ENCODE data around the gene ARFGEF3. TPM values are rescaled to one million over a fixed set of nuclear protein-coding genes. Genes with fewer than 3 reads are reported as not detected.
"Not testable (repeated sequence)": the region's sequence is repeated elsewhere in the genome, so short reads cannot be mapped to it uniquely, and the experiment has no call there.

ARFGEF3 gene
- total RNA-seq, 8 experiments from 2014 or later, result 1.3 to 21.2 (median 14.7) TPM

DNA sequence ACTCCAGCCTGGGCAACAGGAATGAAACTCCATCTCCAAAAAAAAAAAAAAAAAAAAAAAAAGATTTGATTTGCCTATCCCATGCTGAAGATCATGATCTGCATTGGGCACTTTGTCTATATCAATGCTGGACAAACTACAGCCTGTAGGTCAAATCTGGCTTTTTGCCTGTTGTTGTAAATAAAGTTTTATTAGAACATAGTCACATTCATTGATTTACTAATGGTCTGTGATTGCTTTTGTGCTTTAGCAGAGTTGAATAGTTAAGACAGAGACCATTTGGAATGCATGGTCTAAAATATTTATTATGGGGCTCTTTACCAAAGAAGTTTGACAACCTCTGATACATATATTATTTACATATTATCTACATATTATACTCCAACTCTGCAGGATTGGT, 42.6 kb downstream of the ARFGEF3 start:
- ATAC-seq (replicated peaks in 6 of 8), result no peak
- H3K27ac ChIP-seq, result no peak overlapping the region
- in situ Hi-C loops (cut with MboI; ENCODE audit: low pct_unique_long_range_greater_than_20kb in 2 of 9, low sequenced_read_pairs in 9 of 9, unreplicated experiment in 9 of 9), result no loop called here

DNA sequence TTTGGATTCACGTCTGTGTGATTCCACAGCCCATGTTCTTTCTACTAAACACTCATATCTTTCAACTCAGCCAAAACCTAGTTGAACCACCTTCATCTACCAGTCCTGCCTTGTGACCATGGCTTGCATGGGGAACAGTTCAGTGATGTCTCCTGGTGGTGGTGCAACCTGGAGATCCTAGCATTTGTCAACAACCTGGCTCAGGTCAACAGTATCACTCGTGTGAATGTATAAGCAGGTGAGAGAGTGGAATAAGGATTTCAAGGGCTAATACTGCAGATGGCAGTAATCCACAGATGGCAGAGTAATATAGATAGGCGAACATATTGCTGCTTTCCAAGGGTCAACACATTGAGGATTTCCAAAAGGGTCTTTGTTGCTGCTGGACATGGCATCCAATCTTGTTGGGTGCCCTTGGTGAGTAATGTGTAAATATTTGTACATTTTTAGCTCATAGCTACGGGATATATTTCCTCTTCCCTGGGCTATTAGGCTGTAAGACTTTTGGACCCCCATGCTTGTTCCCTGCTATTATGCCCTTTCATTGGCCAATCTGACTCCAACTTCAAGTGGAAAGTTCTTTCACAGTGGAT, 43.1 kb downstream of the ARFGEF3 start:
- 30 to 100% (median 75%) methylated on average over 1 to 4 of the region's 4 CpGs; no CpG with 5 or more reads in 2 of the 10 experiments for WGBS, 10 experiments
- in situ Hi-C loops (cut with MboI; ENCODE audit: low pct_unique_long_range_greater_than_20kb in 2 of 9, low sequenced_read_pairs in 9 of 9, unreplicated experiment in 9 of 9), result no loop called here
- Histone ChIP-seq H3K4me1 (replicated peaks in 1 of 2) (peaks cover 0 to 22% of the 10 kb centered on the region in 2 donors), H3K4me3 (no peak overlapping the region), H3K27ac (no peak overlapping the region)
- no peak for ATAC-seq (replicated peaks in 6 of 8)

More for the DNA sequence above, 42.6 kb downstream of the ARFGEF3 start:
- Histone ChIP-seq H3K4me1 (replicated peaks in 1 of 2) (peaks cover 0 to 16% of the 10 kb centered on the region in 2 donors), H3K4me3 (no peak overlapping the region)

DNA sequence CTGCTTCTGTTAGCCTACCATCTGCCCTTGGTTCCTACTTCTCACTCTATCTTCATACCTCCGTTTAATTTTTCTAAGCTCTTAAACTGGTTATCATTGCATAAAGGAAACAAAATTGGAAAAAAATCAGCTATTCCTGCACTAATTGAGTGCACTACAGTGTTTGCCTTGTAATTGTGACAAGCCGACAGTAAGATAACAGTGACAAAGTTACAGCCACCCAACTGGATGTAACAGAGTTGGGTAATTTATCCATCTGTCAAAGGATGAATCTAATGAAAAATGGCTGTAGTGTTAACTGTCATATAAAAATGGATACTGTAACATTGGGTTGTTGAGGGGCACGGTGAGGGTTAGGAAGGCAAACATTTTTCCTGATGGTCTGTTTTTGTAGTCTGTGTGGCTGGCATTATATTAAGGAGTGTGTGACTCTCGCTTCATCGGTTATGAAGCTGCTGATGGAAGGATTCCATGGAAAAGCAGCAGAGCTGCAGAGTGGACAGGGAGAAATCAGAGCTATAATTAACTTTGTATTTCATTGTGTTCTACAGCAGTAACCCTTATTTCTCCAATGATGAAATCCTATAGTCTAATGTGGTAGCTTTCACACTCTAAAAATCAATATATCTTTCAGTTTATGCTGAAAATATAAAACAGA, 43.8 kb downstream of the ARFGEF3 start:
- Histone ChIP-seq H3K4me3 (no peak overlapping the region), H3K4me1 (replicated peaks in 1 of 2) (peaks cover 0 to 24% of the 10 kb centered on the region in 2 donors), H3K27ac (no peak overlapping the region)
- ATAC-seq (replicated peaks in 6 of 8), result no peak
- in situ Hi-C loops (cut with MboI; ENCODE audit: low pct_unique_long_range_greater_than_20kb in 2 of 9, low sequenced_read_pairs in 9 of 9, unreplicated experiment in 9 of 9), result no loop called here
- 11 to 100% (median 75%) methylated on average over 1 to 5 of the region's 5 CpGs for WGBS, 10 experiments

DNA sequence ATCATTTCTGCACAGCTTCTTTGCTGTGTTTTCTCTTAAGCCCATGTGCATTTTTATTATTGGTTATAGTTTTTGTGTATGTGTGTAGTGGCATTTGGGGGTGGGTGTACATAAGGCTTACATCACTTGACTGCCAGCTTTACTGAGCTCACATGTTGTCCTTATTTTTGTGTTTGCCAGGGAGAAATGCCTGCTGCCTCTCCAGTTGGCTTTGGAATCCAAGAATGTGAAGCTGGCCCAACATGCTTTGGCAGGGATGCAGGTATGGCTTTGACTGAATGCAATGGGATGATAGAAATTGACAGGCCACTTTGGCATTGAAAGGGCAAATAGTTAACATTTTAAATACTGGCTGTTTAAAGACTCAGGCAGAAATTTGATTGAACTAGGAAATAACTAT, 45.1 kb downstream of the ARFGEF3 start:
- Histone ChIP-seq H3K4me3 (no peak overlapping the region), H3K4me1 (replicated peaks in 1 of 2) (peaks cover 0 to 24% of the 10 kb centered on the region in 2 donors), H3K27ac (no peak overlapping the region)
- ATAC-seq (replicated peaks in 6 of 8), result no peak
- in situ Hi-C loops (cut with MboI; ENCODE audit: low pct_unique_long_range_greater_than_20kb in 2 of 9, low sequenced_read_pairs in 9 of 9, unreplicated experiment in 9 of 9), result no loop called here

DNA sequence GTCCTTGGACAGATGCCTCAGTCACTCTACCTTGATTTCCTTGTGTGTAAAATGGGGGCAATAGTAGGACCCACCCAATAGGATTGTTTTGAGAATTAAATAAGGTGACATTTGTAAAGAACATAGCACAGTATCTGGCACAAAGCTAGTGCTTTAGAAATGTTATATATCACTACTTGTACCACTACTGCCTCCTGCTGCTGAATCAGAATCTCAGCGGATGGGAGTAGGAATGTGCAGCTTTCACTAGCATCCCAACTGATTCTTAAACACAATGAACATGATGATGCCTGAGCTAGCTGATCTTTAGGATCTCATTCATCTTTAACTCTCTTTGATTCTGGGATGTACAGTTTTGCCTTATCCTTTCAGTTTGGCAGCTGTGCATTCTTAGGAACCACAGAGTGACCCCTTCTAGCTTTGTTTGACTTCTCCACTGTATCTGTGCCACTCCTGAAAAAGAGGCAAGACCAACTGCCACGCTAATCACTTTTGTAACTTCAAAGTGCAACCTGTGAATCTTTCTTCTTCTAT, 49.4 kb downstream of the ARFGEF3 start:
- in situ Hi-C loops (cut with MboI; ENCODE audit: low pct_unique_long_range_greater_than_20kb in 2 of 9, low sequenced_read_pairs in 9 of 9, unreplicated experiment in 9 of 9), result no loop called here
- H3K27ac ChIP-seq, result no peak overlapping the region
- 45 to 93% (median 83%) methylated on average over 1 to 2 of the region's 2 CpGs; no CpG with 5 or more reads in 3 of the 10 experiments for WGBS, 10 experiments

DNA sequence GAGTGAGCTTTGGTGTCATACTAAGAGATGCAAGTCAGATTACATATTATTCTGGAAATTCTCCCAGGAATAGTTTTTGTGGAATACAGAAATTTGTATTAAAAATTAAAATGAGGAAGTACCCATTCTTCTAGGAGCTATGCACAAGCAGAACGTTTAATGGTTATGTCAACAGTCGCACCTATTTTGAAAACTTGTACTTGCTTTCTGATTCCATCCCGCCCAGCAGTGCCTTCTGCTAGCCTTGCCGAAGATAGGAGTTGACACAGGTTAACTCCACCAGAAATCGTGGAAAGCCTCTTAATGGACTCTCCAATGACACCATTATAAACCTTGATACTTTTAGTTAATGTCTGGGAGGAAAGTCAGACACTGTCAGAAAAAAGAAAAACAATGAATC, 49.9 kb downstream of the ARFGEF3 start:
- in situ Hi-C loops (cut with MboI; ENCODE audit: low pct_unique_long_range_greater_than_20kb in 2 of 9, low sequenced_read_pairs in 9 of 9, unreplicated experiment in 9 of 9), result no loop called here
- peaks cover 0 to 31% of the 10 kb centered on the region in 2 donors for H3K4me1 ChIP-seq (replicated peaks in 1 of 2)
- no peak overlapping the region for H3K4me3 ChIP-seq
- no peak for ATAC-seq (replicated peaks in 6 of 8)
- 27 to 96% (median 58%) methylated on average over 1 to 5 of the region's 5 CpGs; no CpG with 5 or more reads in 1 of the 10 experiments for WGBS, 10 experiments
- H3K27ac ChIP-seq, result no peak overlapping the region

More for the DNA sequence above, 49.4 kb downstream of the ARFGEF3 start:
- Histone ChIP-seq H3K4me3 (no peak overlapping the region), H3K4me1 (replicated peaks in 1 of 2) (peaks cover 0 to 33% of the 10 kb centered on the region in 2 donors)
- peak in 1 of 8 experiments; percentile 6 for ATAC-seq (replicated peaks in 6 of 8)

DNA sequence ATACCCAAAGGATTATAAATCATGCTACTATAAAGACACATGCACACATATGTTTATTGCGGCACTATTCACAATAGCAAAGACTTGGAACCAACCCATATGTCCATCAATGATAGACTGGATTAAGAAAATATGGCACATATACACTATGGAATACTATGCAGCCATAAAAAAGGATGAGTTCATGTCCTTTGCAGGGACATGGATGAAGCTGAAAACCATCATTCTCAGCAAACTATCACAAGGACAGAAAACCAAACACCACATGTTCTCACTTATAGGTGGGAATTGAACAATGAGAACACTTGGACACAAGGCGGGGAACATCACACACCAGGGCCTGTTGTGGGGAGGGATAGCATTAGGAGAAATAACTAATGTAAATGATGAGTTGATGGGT, 50.8 kb downstream of the ARFGEF3 start:
- WGBS, 10 experiments, result no CpG with 5 or more reads among the region's 2 CpGs
- in situ Hi-C loops (cut with MboI; ENCODE audit: low pct_unique_long_range_greater_than_20kb in 2 of 9, low sequenced_read_pairs in 9 of 9, unreplicated experiment in 9 of 9), result not testable (repeated sequence)

DNA sequence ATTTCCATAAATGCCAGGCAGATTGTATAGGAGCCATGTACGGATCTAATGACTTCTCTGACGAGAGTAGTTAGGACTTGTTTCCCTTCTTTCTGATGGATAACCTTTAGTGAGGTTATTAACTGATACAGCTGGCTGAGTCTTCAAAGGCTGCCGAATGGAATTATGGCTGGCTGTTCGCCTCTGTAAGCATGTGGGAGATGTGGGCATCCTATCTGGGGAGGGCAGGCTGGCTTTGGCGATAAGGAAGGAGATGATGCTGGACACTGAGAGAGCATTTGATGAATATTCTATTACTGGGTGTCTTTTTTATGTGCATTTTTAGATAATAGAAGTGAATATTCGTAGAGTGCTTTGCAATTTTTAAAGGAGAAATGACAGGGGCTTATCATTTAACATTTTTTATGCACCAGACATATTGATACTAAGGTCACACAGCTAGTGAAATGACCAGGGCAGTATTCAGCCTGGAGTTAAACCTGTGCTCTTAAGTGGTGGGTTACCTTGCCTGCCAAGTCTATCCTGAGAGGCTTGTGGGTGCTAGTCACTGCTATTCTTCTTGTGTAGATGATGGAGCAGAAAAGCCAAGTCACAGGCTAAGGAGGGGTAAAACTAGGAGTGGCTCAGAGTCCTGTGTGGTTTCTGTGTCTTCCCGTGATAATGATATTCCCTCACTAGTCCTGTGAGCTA, 53.5 kb downstream of the ARFGEF3 start:
- Histone ChIP-seq H3K4me3 (no peak overlapping the region), H3K4me1 (replicated peaks in 1 of 2) (peaks cover 0 to 22% of the 10 kb centered on the region in 2 donors), H3K27ac (peak overlapping the region in 1 of 2 donors; percentile 60)
- in situ Hi-C loops (cut with MboI; ENCODE audit: low pct_unique_long_range_greater_than_20kb in 2 of 9, low sequenced_read_pairs in 9 of 9, unreplicated experiment in 9 of 9), result no loop called here
- WGBS, 10 experiments, result 13 to 76% (median 51%) methylated on average over 2 to 7 of the region's 7 CpGs; no CpG with 5 or more reads in 3 of the 10 experiments
- ATAC-seq (replicated peaks in 6 of 8), result peak in 7 of 8 experiments; percentile 39 to 90 (median 85)

More for the DNA sequence above, 50.8 kb downstream of the ARFGEF3 start:
- not testable (repeated sequence) for ATAC-seq (replicated peaks in 6 of 8); H3K27ac ChIP-seq; H3K4me3 ChIP-seq
- H3K4me1 ChIP-seq (replicated peaks in 1 of 2), result peaks cover 0 to 31% of the 10 kb centered on the region in 2 donors

DNA sequence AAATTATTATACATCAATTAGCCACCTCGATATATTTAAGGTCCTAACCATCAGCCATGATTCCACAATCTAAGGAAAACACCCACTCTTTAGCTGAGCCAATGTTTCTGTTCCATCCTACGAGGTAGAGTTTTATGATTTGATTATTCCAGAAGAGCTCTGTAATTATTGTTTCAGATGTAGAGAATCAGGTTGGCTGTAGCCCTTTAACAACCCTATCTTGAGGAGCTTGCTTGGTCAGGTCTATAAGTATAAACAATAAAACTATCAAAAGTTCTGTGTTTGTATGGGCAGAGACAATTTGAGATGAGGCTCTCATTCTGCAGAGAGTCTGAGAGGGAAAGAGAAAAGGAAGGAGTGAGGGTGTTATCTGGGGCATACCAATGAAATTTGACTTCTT, 56.7 kb downstream of the ARFGEF3 start, which contains the start of gene PBOV1:
Gene PBOV1, minus strand, starts transcription at position 43 of the 400 bp plus-strand sequence. CDS start 96 bp downstream, outside the sequence.
- Histone ChIP-seq H3K4me3 (no peak within 1 kb of the TSS), H3K27ac (no peak within 1 kb of the TSS), H3K4me1 (replicated peaks in 1 of 2) (peaks cover 0 to 22% of the 10 kb centered on the region in 2 donors)
- in situ Hi-C loops (cut with MboI; ENCODE audit: low pct_unique_long_range_greater_than_20kb in 2 of 9, low sequenced_read_pairs in 9 of 9, unreplicated experiment in 9 of 9), result no loop called here
- no peak for ATAC-seq (replicated peaks in 6 of 8)
- WGBS, 10 experiments, result 11 to 95% (median 68%) methylated on average over 1 to 2 of the region's 2 CpGs

DNA sequence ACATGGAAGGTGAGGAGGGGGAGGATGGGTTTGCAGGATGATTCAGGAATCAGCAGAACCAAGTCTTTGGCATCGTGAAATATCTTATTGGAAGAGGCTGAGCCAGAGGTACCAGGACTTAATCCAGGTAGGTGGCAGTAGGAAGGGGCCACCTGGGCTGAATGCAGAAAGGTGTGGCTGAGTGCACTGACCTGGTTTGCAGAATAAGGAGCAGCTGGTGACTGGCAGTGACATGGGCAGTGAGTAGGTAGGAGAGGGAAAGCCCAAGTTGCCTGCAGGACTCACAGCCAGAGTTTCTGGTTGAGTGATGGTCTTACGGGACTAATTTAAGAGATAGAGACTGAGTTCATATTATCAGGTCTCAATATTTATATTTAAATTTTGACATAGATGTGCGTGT, 57.7 kb downstream of the ARFGEF3 start:
- in situ Hi-C loops (cut with MboI; ENCODE audit: low pct_unique_long_range_greater_than_20kb in 2 of 9, low sequenced_read_pairs in 9 of 9, unreplicated experiment in 9 of 9), result no loop called here
- no peak overlapping the region for H3K4me3 ChIP-seq
- peaks cover 0 to 14% of the 10 kb centered on the region in 2 donors for H3K4me1 ChIP-seq (replicated peaks in 1 of 2)
- H3K27ac ChIP-seq, result no peak overlapping the region
- ATAC-seq (replicated peaks in 6 of 8), result no peak
- WGBS, 10 experiments, result 14 to 100% (median 82%) methylated on average over 1 to 3 of the region's 3 CpGs; no CpG with 5 or more reads in 2 of the 10 experiments

DNA sequence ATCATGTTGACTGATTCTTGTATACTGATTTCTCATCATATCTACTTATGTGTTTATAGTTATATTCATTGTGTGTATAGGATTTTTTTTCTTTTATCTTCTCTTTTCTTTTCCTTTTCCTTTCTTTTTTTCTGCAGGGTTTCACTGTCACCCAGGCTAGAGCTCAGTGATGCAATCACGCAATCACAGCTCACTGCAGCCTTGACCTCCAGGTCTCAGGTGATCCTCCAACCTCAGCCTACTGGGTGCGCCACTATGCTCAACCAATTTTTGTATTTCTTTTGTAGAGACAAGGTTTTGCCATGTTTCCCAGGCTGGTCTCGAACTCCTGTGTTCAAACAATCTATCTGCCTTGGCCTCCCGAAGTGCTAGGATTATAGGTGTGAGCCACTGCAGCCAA, 58.2 kb downstream of the ARFGEF3 start:
- in situ Hi-C loops (cut with MboI; ENCODE audit: low pct_unique_long_range_greater_than_20kb in 2 of 9, low sequenced_read_pairs in 9 of 9, unreplicated experiment in 9 of 9), result no loop called here
- ATAC-seq (replicated peaks in 6 of 8), result no peak
- Histone ChIP-seq H3K4me1 (replicated peaks in 1 of 2) (peaks cover under 1 to 11% of the 10 kb centered on the region in 2 donors), H3K27ac (no peak overlapping the region), H3K4me3 (no peak overlapping the region)
- WGBS, 10 experiments, result 53 to 100% (median 93%) methylated on average over 1 to 4 of the region's 4 CpGs

DNA sequence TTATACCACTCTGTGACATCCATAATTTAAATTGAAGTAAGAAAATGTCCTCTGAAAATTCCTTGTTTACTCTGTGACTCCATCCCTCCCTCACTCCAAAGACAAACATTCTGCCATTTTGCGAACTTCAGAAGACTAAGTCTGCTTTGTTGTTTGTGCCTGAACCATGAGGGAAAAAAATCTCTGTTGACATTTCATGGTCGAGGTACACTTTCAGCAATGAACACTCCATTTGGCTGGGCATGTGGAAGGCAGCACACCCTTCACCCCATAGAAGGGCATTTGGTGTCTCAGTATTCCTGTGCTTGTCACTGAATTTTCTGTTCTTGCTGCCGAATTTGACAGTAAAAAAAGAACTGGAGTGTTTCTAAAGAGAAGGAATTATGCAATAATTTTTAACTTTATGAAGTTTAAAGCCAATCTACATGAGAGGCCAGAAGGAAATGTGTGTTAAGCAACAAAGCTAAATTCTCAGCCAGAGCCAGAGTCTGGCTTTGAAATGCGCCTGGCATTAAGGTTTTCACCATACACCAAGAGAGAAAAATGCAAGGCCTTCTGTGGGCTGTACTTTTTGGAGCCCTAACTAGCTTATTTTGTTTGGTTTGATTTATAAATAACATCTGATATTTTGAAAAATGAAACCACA, 61.3 kb downstream of the ARFGEF3 start:
- H3K4me1 ChIP-seq (replicated peaks in 1 of 2), result peaks cover 20 to 31% of the 10 kb centered on the region in 2 donors
- in situ Hi-C loops (cut with MboI; ENCODE audit: low pct_unique_long_range_greater_than_20kb in 2 of 9, low sequenced_read_pairs in 9 of 9, unreplicated experiment in 9 of 9), result no loop called here
- no peak overlapping the region for H3K4me3 ChIP-seq
- ATAC-seq (replicated peaks in 6 of 8), result peak in 3 of 8 experiments; percentile 30 to 37 (median 34)
- WGBS, 10 experiments, result 15 to 100% (median 67%) methylated on average over 1 to 4 of the region's 4 CpGs
- no peak overlapping the region for H3K27ac ChIP-seq

Data from motor neuron (in vitro differentiated cells).